Measurements from ENCODE around the gene CTNNA2.
"Not testable (repeated sequence)": the region's sequence is repeated elsewhere in the genome, so short reads cannot be mapped to it uniquely, and the experiment has no call there.

The CTNNA2 gene

GRCh38 chr2:80032684-80033083 is 519.8 kb downstream of the CTNNA2 start:
- not testable (repeated sequence) for DNase-seq (ENCODE audit: low read depth)

- no peak for DNase-seq (ENCODE audit: low read depth)
Observed at GRCh38 chr2:80035749-80036285, 523.0 kb downstream of the CTNNA2 start.

- no peak for DNase-seq (ENCODE audit: low read depth)
Observed at GRCh38 chr2:80037310-80037709, 524.5 kb downstream of the CTNNA2 start.

- DNase-seq (ENCODE audit: low read depth), result no peak
Observed at GRCh38 chr2:80040226-80040625, 527.4 kb downstream of the CTNNA2 start.

- no peak for DNase-seq (ENCODE audit: low read depth)
Observed at GRCh38 chr2:80042635-80043034, 529.8 kb downstream of the CTNNA2 start.

- no peak for DNase-seq (ENCODE audit: low read depth)
Observed at GRCh38 chr2:80048296-80048695, 535.4 kb downstream of the CTNNA2 start.

- no peak for DNase-seq (ENCODE audit: low read depth)
Observed at GRCh38 chr2:80050246-80050645, 537.4 kb downstream of the CTNNA2 start.

GRCh38 chr2:80053522-80054345 is 540.9 kb downstream of the CTNNA2 start:
- DNase-seq (ENCODE audit: low read depth), result no peak

- DNase-seq (ENCODE audit: low read depth), result no peak
Observed at GRCh38 chr2:80054346-80054675, 541.5 kb downstream of the CTNNA2 start.

- no peak for DNase-seq (ENCODE audit: low read depth)
Observed at GRCh38 chr2:80057956-80058355, 545.1 kb downstream of the CTNNA2 start.

GRCh38 chr2:80058562-80058961 is 545.7 kb downstream of the CTNNA2 start:
- no peak for DNase-seq (ENCODE audit: low read depth)

GRCh38 chr2:80059447-80059846 is 546.6 kb downstream of the CTNNA2 start:
- no peak for DNase-seq (ENCODE audit: low read depth)

- no peak for DNase-seq (ENCODE audit: low read depth)
Observed at GRCh38 chr2:80061881-80062280, 549.0 kb downstream of the CTNNA2 start.

- DNase-seq (ENCODE audit: low read depth), result no peak
Observed at GRCh38 chr2:80062298-80062697, 549.4 kb downstream of the CTNNA2 start.

GRCh38 chr2:80068038-80068731 is 555.3 kb downstream of the CTNNA2 start:
- no peak for DNase-seq (ENCODE audit: low read depth)

GRCh38 chr2:80070587-80070986 is 557.7 kb downstream of the CTNNA2 start:
- DNase-seq (ENCODE audit: low read depth), result no peak

GRCh38 chr2:80071941-80072340 is 559.1 kb downstream of the CTNNA2 start:
- no peak for DNase-seq (ENCODE audit: low read depth)

GRCh38 chr2:80073134-80073561 is 560.3 kb downstream of the CTNNA2 start:
- no peak for DNase-seq (ENCODE audit: low read depth)

- DNase-seq (ENCODE audit: low read depth), result no peak
Observed at GRCh38 chr2:80074321-80075070, 561.6 kb downstream of the CTNNA2 start.

- no peak for DNase-seq (ENCODE audit: low read depth)
Observed at GRCh38 chr2:80075719-80076118, 562.9 kb downstream of the CTNNA2 start.

- no peak for DNase-seq (ENCODE audit: low read depth)
Observed at GRCh38 chr2:80078290-80079036, 565.6 kb downstream of the CTNNA2 start.

GRCh38 chr2:80080957-80081356 is 568.1 kb downstream of the CTNNA2 start:
- DNase-seq (ENCODE audit: low read depth), result no peak

Measured in stimulated activated CD4-positive, alpha-beta T cell treated with anti-CD3 and anti-CD28 coated beads, Interleukin-2, amount 100 ng/mL, for 4 hours (primary cell).